Measurements from ENCODE around the gene AMOTL1.

DNA sequence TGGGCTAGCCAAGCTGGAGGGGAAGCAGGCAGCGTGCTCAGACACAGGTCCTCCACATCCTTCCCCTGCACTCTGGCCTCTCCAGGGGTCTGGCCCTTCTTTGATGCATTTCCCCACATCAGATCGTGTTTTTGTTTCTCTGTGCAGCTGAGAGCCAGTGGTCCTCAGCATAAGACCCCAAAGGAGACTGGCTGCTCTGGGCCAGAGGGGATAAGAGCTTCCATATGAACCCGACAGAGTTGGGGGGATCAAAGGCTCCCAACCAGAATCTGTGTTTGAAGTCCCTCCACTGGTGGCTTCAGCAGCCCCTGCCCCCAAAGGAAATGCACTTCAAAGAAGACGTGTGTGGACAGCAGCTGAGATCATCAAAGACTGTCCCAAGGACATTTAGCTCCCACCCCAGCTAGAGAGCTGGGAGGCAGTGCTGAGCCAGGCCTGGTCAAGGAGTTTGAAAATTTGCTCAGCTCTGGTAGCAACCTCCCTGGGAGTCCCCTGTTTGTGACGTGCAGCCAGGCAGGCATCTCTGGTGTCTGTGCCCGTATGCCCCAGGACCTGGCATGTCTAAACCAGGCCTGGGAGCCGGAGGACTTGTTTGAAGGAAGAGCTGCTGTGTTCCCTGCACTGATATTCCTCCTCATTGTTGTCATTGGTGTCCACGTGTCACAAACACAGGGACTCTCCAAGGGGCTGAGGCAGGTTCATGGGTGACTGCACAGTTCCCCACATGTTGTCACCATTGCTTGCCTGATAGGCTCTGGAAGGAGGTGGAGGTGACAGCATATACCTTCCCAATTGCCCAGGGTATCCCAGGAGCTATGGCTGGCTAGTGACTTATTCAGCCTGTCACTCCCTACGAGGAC is 99.0 kb downstream of the AMOTL1 start:
- TF ChIP-seq CTCF (IDR thresholded peaks at IDR 0.05) = no peak
- no peak for TF ChIP-seq POLR2A (IDR thresholded peaks at IDR 0.05)
